GM18867 (cell line): ENCODE results near the gene ZNF418.
"Not testable (repeated sequence)": the region's sequence is repeated elsewhere in the genome, so short reads cannot be mapped to it uniquely, and the experiment has no call there.

Experiments used
- ATAC-seq: cut with Tn5 transposase; IDR thresholded peaks from one replicate; pipeline ENCODE4 v1.9.1; 2021; ENCODE audit warnings: mild to moderate bottlenecking, moderate library complexity; ENCODE audit not compliant: unreplicated experiment

Gene ZNF418

GRCh38 chr19:57890706-57891105, 44.5 kb downstream of the ZNF418 start:
- ATAC-seq = not testable (repeated sequence)

GRCh38 chr19:57888560-57889231, 46.5 kb downstream of the ZNF418 start, which contains the start of gene ZNF814:
Gene ZNF814, minus strand, starts transcription at chr19:57889037. Its CDS starts 235 bp downstream, at chr19:57888802.
- ATAC-seq = no peak

- no peak for ATAC-seq
These were observed 47.1 kb downstream of the ZNF418 start for GRCh38 chr19:57888107-57888559.

- ATAC-seq = no peak
These were observed 47.8 kb downstream of the ZNF418 start for GRCh38 chr19:57887195-57887941.

- no peak for ATAC-seq
These were observed 49.2 kb downstream of the ZNF418 start for GRCh38 chr19:57886046-57886445.

GRCh38 chr19:57873883-57874799, 61.1 kb downstream of the ZNF418 start:
- ATAC-seq = not testable (repeated sequence)

DNA sequence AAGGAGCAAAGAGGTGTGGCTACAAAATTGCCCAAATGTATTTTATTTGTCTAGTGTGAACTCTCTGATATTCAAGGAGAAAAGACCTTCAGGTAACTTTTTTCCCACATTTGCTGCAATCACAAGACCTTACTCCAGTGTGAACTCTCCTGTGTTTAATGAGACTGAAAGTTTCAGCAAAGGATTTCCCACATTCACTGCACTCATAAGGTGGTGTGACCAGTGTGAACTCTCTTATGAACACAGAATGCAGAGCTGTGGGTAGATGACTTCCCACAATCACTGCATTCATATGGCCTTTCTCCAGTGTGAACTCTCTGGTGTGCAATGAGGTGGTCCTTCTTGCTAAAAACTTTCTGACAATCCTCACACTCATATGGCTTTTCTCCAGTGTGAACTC, 62.8 kb downstream of the ZNF418 start:
- no peak for ATAC-seq
